ENCODE results near the gene FUT2. TPM values are rescaled to one million over a fixed set of nuclear protein-coding genes. Genes with fewer than 3 reads are reported as not detected.

Gene FUT2
- total and polyA plus RNA-seq, 10 of the 15 experiments (the other 5 are each of a cell fraction or from before 2014, with no cell fraction given): 0.02 to 0.13 (median 0.07) TPM; not detected in 7

DNA sequence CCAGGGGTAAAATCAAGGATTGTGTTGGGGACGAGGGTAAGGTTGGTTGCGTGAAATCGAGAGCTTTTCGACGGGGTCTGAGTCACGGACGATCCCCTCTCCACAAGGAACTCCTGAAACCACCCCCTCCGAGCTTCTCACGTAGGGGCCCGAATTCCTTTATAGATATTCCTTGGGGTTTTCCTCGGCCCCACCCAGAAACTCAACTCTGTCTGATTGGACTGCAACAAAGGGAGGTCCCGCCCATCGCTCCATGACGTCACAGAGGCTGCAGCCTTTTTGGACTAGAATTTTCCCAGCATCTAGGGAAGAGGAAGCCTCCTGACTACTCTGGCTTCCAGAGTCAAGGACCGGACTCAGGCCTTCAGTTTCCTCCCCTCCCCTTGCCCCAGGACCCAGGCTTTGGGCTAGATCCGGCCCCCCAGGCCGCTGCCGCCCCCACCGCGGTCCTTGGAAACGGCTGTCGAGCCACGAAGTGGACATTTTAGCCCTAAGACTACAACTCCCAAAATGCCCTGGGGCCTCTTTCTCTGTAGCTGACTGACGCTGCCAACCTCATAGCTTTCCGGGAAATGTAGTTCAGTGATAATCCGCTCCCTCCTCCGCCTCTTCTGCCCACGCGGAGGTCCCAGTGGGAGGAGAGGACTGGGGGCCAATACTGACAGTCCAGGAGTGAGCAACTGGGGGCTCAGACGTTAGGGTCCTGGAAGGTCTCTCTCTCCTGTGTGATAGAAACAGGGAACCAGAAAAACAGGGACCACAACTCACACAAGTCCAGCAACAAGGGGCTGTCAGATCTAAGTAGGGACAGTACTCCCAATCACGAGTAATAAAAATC is 51.2 kb downstream of the FUT2 start, which contains the start of gene IZUMO1:
IZUMO1 (minus strand) TSS at position 172 of the 838 bp plus-strand sequence. CDS start 1,050 bp downstream, outside the sequence.
- Histone ChIP-seq H3K27ac (ENCODE audit: control insufficient read depth, insufficient read depth) (no peak within 1 kb of the TSS), H2AFZ (ENCODE audit: control insufficient read depth, low read depth, low read length) (peak within 1 kb of the TSS; percentile 29; the same call in 1 of the 2 replicates), H3K9me3 (replicated peaks; ENCODE audit: control insufficient read depth, insufficient read depth, low read length) (peaks cover 2% of the 10 kb centered on the region; the same call in 1 of the 3 replicates), H4K20me1 (ENCODE audit: control insufficient read depth, insufficient read depth) (no peaks in the 10 kb centered on the region), H3K36me3 (ENCODE audit: control insufficient read depth in 2 of 2, insufficient read depth in 2 of 2, low read length in 1 of 2) (no peaks in the 10 kb centered on the region), H3K4me1 (ENCODE audit: control insufficient read depth, insufficient read depth, low read length) (no peaks in the 10 kb centered on the region), H3K79me2 (ENCODE audit: control insufficient read depth, insufficient read depth, low read length) (no peaks in the 10 kb centered on the region), H3K27me3 (replicated peaks in 1 of 2; ENCODE audit: control insufficient read depth in 2 of 2, insufficient read depth in 2 of 2, low read length in 1 of 2) (no peaks in the 10 kb centered on the region; a peak in 1 of 4 replicates), H3K4me2 (ENCODE audit: control insufficient read depth, insufficient read depth) (peak within 1 kb of the TSS; percentile 60), H3K4me3 (no peak within 1 kb of the TSS), H3K9ac (ENCODE audit: control insufficient read depth, insufficient read depth, low read length) (no peak within 1 kb of the TSS)
- DNase-seq (ENCODE audit: low read depth, low spot score) (no peak), FAIRE-seq (peak; percentile 27), ATAC-seq (peak; percentile 80)
- in situ Hi-C loops (cut with MboI) (no loop called here), intact Hi-C loops (cut with micrococcal nuclease; ENCODE audit: unreplicated experiment) (no loop called here)
- ChIA-PET SMC1A (ENCODE audit: uncharacterized antibody, unreplicated experiment) (no interaction called here), RAD21 (ENCODE audit: unreplicated experiment) (no interaction called here), CTCF (interaction anchor here (0.7 to 1.2 kb wide), 2 partner anchors 77 to 95 kb away, joined by 3 read pairs; no protein-coding TSS in a partner anchor), POLR2A (interaction anchor here (0.6 kb wide), 1 partner anchor 32 kb away, joined by 3 read pairs; no protein-coding TSS in a partner anchor)
- WGBS (ENCODE audit: insufficient coverage, insufficient replicate concordance, low lambda C conversion rate, missing lambda C conversion rate): 4% methylated on average over 31 of the region's 31 CpGs
- TF ChIP-seq SIX5 (IDR thresholded peaks at IDR 0.05; ENCODE audit: low read depth, low read length, severe bottlenecking) (peak; percentile 94), HCFC1 (IDR thresholded peaks at IDR 0.05; ENCODE audit: low read length) (peak; percentile 93), CREM (IDR thresholded peaks at IDR 0.05; ENCODE audit: low read depth) (peak; percentile 75), E2F8 (IDR thresholded peaks at IDR 0.05; ENCODE audit: low read depth, partially characterized antibody) (no peak), ZZZ3 (IDR thresholded peaks at IDR 0.05; ENCODE audit: control insufficient read depth, insufficient read length, low read depth) (no peak), TARDBP (IDR thresholded peaks at IDR 0.05; ENCODE audit: borderline replicate concordance) (peak; percentile 83; the same call in 1 of the 2 replicates), CEBPB (IDR thresholded peaks at IDR 0.05; ENCODE audit: borderline replicate concordance in 1 of 2, low read depth in 2 of 2, low read length in 2 of 2) (no peak), IKZF1 (conservative IDR thresholded peaks at IDR 0.05) (peak; percentile 69), ATF7 (IDR thresholded peaks at IDR 0.05; ENCODE audit: low read depth) (0 out of 2 replicates have a peak, but pooled peaks have one; percentile 31), FOXK2 (IDR thresholded peaks at IDR 0.05) (no peak), CUX1 (IDR thresholded peaks at IDR 0.05; ENCODE audit: insufficient replicate concordance, low read depth, low read length) (no peak), NFYB (IDR thresholded peaks at IDR 0.05; ENCODE audit: insufficient read depth, low read depth, low read length) (peak; percentile 59; the same call in 1 of the 2 replicates), YY1 (IDR thresholded peaks at IDR 0.05; ENCODE audit: low read depth, low read length) (peak; percentile 66; the same call in 1 of the 2 replicates)
- BruUV-seq (replicated peaks): no TSS peak

Measured in GM12878 (cell line).